Tibial nerve (tissue), 4 donors: ENCODE data around the gene C14orf119. TPM values are rescaled to one million over a fixed set of nuclear protein-coding genes. Genes with fewer than 3 reads are reported as not detected.

Experiments used
- DNase-seq, 2 donors: peaks; one replicate each; pipeline ENCODE4 v3.0.0-alpha.2; 2019; ENCODE audit warnings: low spot score in 2 of 2
- H3K27ac ChIP-seq, 4 donors: fragments of 200-600 bp; sonication (generic) in 3 of 4; one replicate each; pipeline ENCODE4 v1.5.1; 2017 to 2019; ENCODE audit warnings: mild to moderate bottlenecking in 1 of 4
- H3K27me3 ChIP-seq, 2 donors: fragments of 200-600 bp; sonication (generic) in 1 of 2; one replicate each; pipeline versions ENCODE4 v1.5.1 to v1.6.0; 2017 to 2019
- H3K36me3 ChIP-seq, 3 donors: fragments of 200-600 bp; sonication (generic); one replicate each; pipeline ENCODE4 v1.5.1; 2018 to 2019
- H3K4me1 ChIP-seq, 4 donors: fragments of 200-600 bp; sonication (generic) in 3 of 4; one replicate each; pipeline ENCODE4 v1.5.1; 2017 to 2019
- H3K4me3 ChIP-seq, 4 donors: fragments of 200-600 bp; sonication (generic) in 3 of 4; one replicate each; pipeline ENCODE4 v1.5.1; 2017 to 2019; ENCODE audit warnings: mild to moderate bottlenecking in 1 of 4, moderate library complexity in 1 of 4
- H3K9me3 ChIP-seq, 4 donors: fragments of 200-600 bp; sonication (generic) in 3 of 4; one replicate each; pipeline ENCODE4 v1.5.1; 2017 to 2019
- CTCF ChIP-seq, 5 experiments: fragments of 200-600 bp in 3 of 5; fragments of 450-650 bp in 2 of 5; sonication (generic) in 3 of 5; IDR thresholded peaks; one replicate each; pipeline ENCODE4 v1.5.1; 2016 to 2019; ENCODE audit warnings: antibody characterized with exemption in 5 of 5, mild to moderate bottlenecking in 3 of 5, moderate library complexity in 2 of 5
- EP300 ChIP-seq, 2 donors: sonication (generic); formaldehyde crosslinking; IDR thresholded peaks; one replicate each; pipeline ENCODE4 v1.6.1; 2017; ENCODE audit warnings: antibody characterized with exemption in 2 of 2, mild to moderate bottlenecking in 1 of 2
- POLR2A ChIP-seq, 2 donors: fragments of 450-650 bp; IDR thresholded peaks; one replicate each; pipeline ENCODE4 v1.6.1; 2017; ENCODE audit warnings: antibody characterized with exemption in 2 of 2, mild to moderate bottlenecking in 2 of 2, moderate library complexity in 2 of 2
- WGBS, 2 donors: methylation state at CpG; one replicate each; pipeline ENCODE4 v1.1.5; 2018; 5-methylcytosine and 5-hydroxymethylcytosine counted together
- total RNA-seq, 4 donors: library from RNA; depleted of rRNA; stranded (reverse); fragments of >200 nt; gene quantifications; one replicate each; pipeline ENCODE4 v1.1.0, GENCODE V29; 2016

The C14orf119 gene
- total RNA-seq, 4 donors from 2014 or later: 15.5 to 35.1 (median 21.7) TPM

- peaks cover 0 to 39% (median 4%) of the 10 kb centered on the region in 3 donors for H3K36me3 ChIP-seq
- TF ChIP-seq CTCF (IDR thresholded peaks at IDR 0.05) (no peak), EP300 (IDR thresholded peaks at IDR 0.05) (no peak), POLR2A (IDR thresholded peaks at IDR 0.05) (no peak)
- WGBS, 2 donors: 73 to 77% methylated on average over 8 of the region's 8 CpGs
- no peaks in the 10 kb centered on the region for H3K27me3 ChIP-seq
- H3K4me3 ChIP-seq: no peak overlapping the region
- no peaks in the 10 kb centered on the region for H3K9me3 ChIP-seq
- H3K4me1 ChIP-seq: peaks cover 0 to 8% (median 0%) of the 10 kb centered on the region in 4 donors
- no peak for DNase-seq
- peak overlapping the region in 1 of 4 donors; percentile 0 for H3K27ac ChIP-seq
These were observed 31.4 kb downstream of the C14orf119 start for GRCh38 chr14:23126548-23127278.

GRCh38 chr14:23127861-23128260 is 32.6 kb downstream of the C14orf119 start:
- Histone ChIP-seq H3K4me1 (peaks cover 0 to 8% (median 0%) of the 10 kb centered on the region in 4 donors), H3K9me3 (no peaks in the 10 kb centered on the region), H3K4me3 (no peak overlapping the region), H3K36me3 (peaks cover 0 to 39% (median 4%) of the 10 kb centered on the region in 3 donors), H3K27me3 (no peaks in the 10 kb centered on the region), H3K27ac (no peak overlapping the region)
- no peak for DNase-seq
- WGBS, 2 donors: 77 to 92% methylated on average over 3 of the region's 3 CpGs
- no peak for TF ChIP-seq EP300 (IDR thresholded peaks at IDR 0.05)
- no peak for TF ChIP-seq POLR2A (IDR thresholded peaks at IDR 0.05)

GRCh38 chr14:23128969-23129758 is 33.9 kb downstream of the C14orf119 start:
- DNase-seq: no peak
- no peak for TF ChIP-seq CTCF (IDR thresholded peaks at IDR 0.05)
- no peak for TF ChIP-seq POLR2A (IDR thresholded peaks at IDR 0.05)
- Histone ChIP-seq H3K27me3 (no peaks in the 10 kb centered on the region), H3K4me3 (no peak overlapping the region), H3K36me3 (peaks cover 0 to 39% (median 4%) of the 10 kb centered on the region in 3 donors), H3K27ac (no peak overlapping the region), H3K4me1 (peaks cover 0 to 8% (median 0%) of the 10 kb centered on the region in 4 donors), H3K9me3 (no peaks in the 10 kb centered on the region)
- WGBS, 2 donors: 87 to 88% methylated on average over 7 of the region's 7 CpGs

GRCh38 chr14:23129759-23130316 is 34.5 kb downstream of the C14orf119 start:
- no peak for DNase-seq
- Histone ChIP-seq H3K4me3 (no peak overlapping the region), H3K27ac (no peak overlapping the region), H3K9me3 (no peaks in the 10 kb centered on the region), H3K4me1 (peaks cover 0 to 8% (median 0%) of the 10 kb centered on the region in 4 donors), H3K27me3 (no peaks in the 10 kb centered on the region), H3K36me3 (peaks cover 0 to 39% (median 4%) of the 10 kb centered on the region in 3 donors)
- no peak for TF ChIP-seq EP300 (IDR thresholded peaks at IDR 0.05)
- TF ChIP-seq POLR2A (IDR thresholded peaks at IDR 0.05): no peak
- TF ChIP-seq CTCF (IDR thresholded peaks at IDR 0.05): no peak
- WGBS, 2 donors: 85 to 89% methylated on average over 7 of the region's 7 CpGs

GRCh38 chr14:23130871-23131270 is 35.6 kb downstream of the C14orf119 start:
- Histone ChIP-seq H3K4me3 (no peak overlapping the region), H3K36me3 (peaks cover 0 to 41% (median 4%) of the 10 kb centered on the region in 3 donors), H3K27ac (no peak overlapping the region), H3K27me3 (no peaks in the 10 kb centered on the region), H3K4me1 (peaks cover 0 to 8% (median 0%) of the 10 kb centered on the region in 4 donors), H3K9me3 (no peaks in the 10 kb centered on the region)
- no peak for TF ChIP-seq EP300 (IDR thresholded peaks at IDR 0.05)
- no peak for TF ChIP-seq POLR2A (IDR thresholded peaks at IDR 0.05)
- no peak for TF ChIP-seq CTCF (IDR thresholded peaks at IDR 0.05)
- DNase-seq: peak in 1 of 2 donors; percentile 61
- 55 to 77% methylated on average over 3 of the region's 3 CpGs for WGBS, 2 donors
